Body of pancreas (tissue), 4 donors: ENCODE measurements around the gene FARS2. TPM values are rescaled to one million over a fixed set of nuclear protein-coding genes. Genes with fewer than 3 reads are reported as not detected.

ENCODE experiments used
- ATAC-seq: fragments of 150-250 bp; one replicate; pipeline ENCODE4 v1.9.1; 2016
- DNase-seq, 4 donors: peaks; one replicate each; pipeline ENCODE4 v3.0.0-alpha.2; 2019
- H3K27ac ChIP-seq, 4 donors: fragments of 200-600 bp; sonication (generic); 1 replicate in 3 of 4; 2 replicates in 1 of 4; pipeline versions ENCODE4 v1.5.1 to v1.6.1; 2016 to 2019; ENCODE audit warnings: mild to moderate bottlenecking in 1 of 4, mixed read lengths in 1 of 4, moderate library complexity in 1 of 4
- H3K27me3 ChIP-seq, 2 donors: fragments of 200-600 bp; sonication (generic); one replicate each; pipeline ENCODE4 v1.6.0; 2016; ENCODE audit warnings: mild to moderate bottlenecking in 1 of 2
- H3K36me3 ChIP-seq, 2 donors: fragments of 200-600 bp; sonication (generic); replicated peaks in 1 of 2; 2 replicates each; pipeline ENCODE4 v1.5.1; 2016; ENCODE audit warnings: low read depth in 2 of 2; ENCODE audit not compliant: insufficient read depth in 1 of 2
- H3K4me1 ChIP-seq: fragments of 200-600 bp; sonication (generic); one replicate; pipeline ENCODE4 v1.6.0; 2016
- H3K4me3 ChIP-seq, 2 donors: fragments of 200-600 bp; sonication (generic); 1 replicate in 1 of 2; 2 replicates in 1 of 2; pipeline ENCODE4 v1.5.1; 2016 to 2019
- H3K9me3 ChIP-seq, 3 donors: fragments of 200-600 bp; sonication (generic); 1 replicate in 2 of 3; 2 replicates in 1 of 3; pipeline ENCODE4 v1.5.1; 2016
- CTCF ChIP-seq, 7 experiments: fragments of 450-650 bp in 4 of 7; fragments of 200-600 bp in 3 of 7; sonication (generic) in 3 of 7; IDR thresholded peaks; one replicate each; pipeline ENCODE4 v1.5.1; 2016 to 2019; ENCODE audit warnings: antibody characterized with exemption in 7 of 7
- POLR2A ChIP-seq, 3 donors: fragments of 450-650 bp; IDR thresholded peaks; one replicate each; pipeline ENCODE4 v1.6.1; 2016; ENCODE audit warnings: antibody characterized with exemption in 3 of 3, mild to moderate bottlenecking in 2 of 3
- WGBS, 2 donors: methylation state at CpG; one replicate each; pipeline ENCODE4 v1.1.5; 2017; 5-methylcytosine and 5-hydroxymethylcytosine counted together
- intact Hi-C: fragments of 100-400 bp; cut with DNase I; formaldehyde crosslinking; loops from one replicate; pipeline ENCODE4 v1.15.1; 2023
- total RNA-seq, 2 donors: library from RNA; depleted of rRNA; stranded (reverse); fragments of >200 nt; gene quantifications; one replicate each; pipeline ENCODE4 v1.1.0, GENCODE V29; 2016

The FARS2 gene
- total RNA-seq, 2 donors from 2014 or later, result 6.5 to 9.6 TPM

GRCh38 chr6:5590187-5590586 lies 328.9 kb downstream of the FARS2 start:
- Histone ChIP-seq H3K27me3 (no peaks in the 10 kb centered on the region), H3K4me1 (no peaks in the 10 kb centered on the region), H3K27ac (no peak overlapping the region), H3K4me3 (no peak overlapping the region), H3K36me3 (no peaks in the 10 kb centered on the region), H3K9me3 (no peaks in the 10 kb centered on the region)
- intact Hi-C loops, result no loop called here
- TF ChIP-seq POLR2A (IDR thresholded peaks at IDR 0.05) (no peak), CTCF (IDR thresholded peaks at IDR 0.05) (no peak)
- ATAC-seq (no peak), DNase-seq (no peak)
- WGBS, 2 donors, result 74 to 93% methylated on average over 5 of the region's 5 CpGs

- Histone ChIP-seq H3K27me3 (no peaks in the 10 kb centered on the region), H3K4me3 (no peak overlapping the region), H3K4me1 (no peaks in the 10 kb centered on the region), H3K9me3 (no peaks in the 10 kb centered on the region), H3K36me3 (no peaks in the 10 kb centered on the region), H3K27ac (no peak overlapping the region)
- 82 to 90% methylated on average over 17 of the region's 17 CpGs for WGBS, 2 donors
- ATAC-seq (no peak), DNase-seq (no peak)
- intact Hi-C loops, result no loop called here
- no peak for TF ChIP-seq POLR2A (IDR thresholded peaks at IDR 0.05)
- TF ChIP-seq CTCF (IDR thresholded peaks at IDR 0.05), result no peak
These were observed 331.7 kb downstream of the FARS2 start for GRCh38 chr6:5592886-5593519.

DNA sequence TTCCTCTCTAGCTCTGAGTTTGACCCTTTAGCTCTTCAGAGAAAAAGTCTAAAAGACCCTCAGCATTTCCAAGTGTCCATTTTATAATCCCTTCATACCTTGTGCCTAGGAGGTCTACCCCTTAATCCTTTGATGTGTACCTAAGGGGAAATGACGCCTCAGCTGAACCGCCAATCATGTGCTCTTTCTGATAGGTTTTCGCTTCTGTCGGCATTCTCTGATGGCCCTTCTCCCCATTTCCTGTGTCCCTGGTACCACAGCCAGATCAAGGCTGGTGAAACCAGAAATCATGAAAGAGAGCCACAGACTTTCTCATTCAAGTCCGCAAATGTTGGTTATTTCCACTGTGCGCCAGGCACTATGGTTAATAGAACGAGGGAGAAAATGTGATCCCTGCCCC lies 333.9 kb downstream of the FARS2 start:
- no peak for TF ChIP-seq CTCF (IDR thresholded peaks at IDR 0.05)
- no peak for TF ChIP-seq POLR2A (IDR thresholded peaks at IDR 0.05)
- WGBS, 2 donors, result 94 to 96% methylated on average over 7 of the region's 7 CpGs
- Histone ChIP-seq H3K27me3 (no peaks in the 10 kb centered on the region), H3K27ac (no peak overlapping the region), H3K36me3 (no peaks in the 10 kb centered on the region), H3K4me1 (no peaks in the 10 kb centered on the region), H3K4me3 (no peak overlapping the region), H3K9me3 (no peaks in the 10 kb centered on the region)
- intact Hi-C loops, result no loop called here
- no peak for DNase-seq
- no peak for ATAC-seq

DNA sequence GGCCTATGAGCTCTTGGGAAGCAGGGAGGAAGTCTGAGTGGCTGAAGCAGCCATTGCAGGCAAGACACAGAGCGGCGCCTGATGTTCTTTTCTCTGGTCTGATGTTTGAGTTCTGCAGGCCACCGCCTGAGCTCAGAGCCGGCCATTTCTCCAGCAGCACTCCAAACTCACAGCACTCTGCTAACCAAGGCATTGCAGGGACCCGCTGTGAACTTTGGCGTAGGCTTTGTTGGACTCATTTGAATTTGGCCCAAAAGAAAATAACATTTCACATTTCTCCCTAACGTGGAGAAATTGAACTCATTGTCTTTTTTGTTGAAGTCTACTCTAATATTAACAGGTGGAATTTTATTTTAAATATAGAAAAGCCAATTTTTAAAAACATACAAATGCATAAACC lies 336.1 kb downstream of the FARS2 start:
- 90 to 95% methylated on average over 7 of the region's 7 CpGs for WGBS, 2 donors
- no peaks in the 10 kb centered on the region for H3K9me3 ChIP-seq
- no peak for ATAC-seq
- H3K4me1 ChIP-seq, result no peaks in the 10 kb centered on the region
- no peaks in the 10 kb centered on the region for H3K36me3 ChIP-seq
- no peak overlapping the region for H3K4me3 ChIP-seq
- no peak overlapping the region for H3K27ac ChIP-seq
- no peak for TF ChIP-seq CTCF (IDR thresholded peaks at IDR 0.05)
- no peak for TF ChIP-seq POLR2A (IDR thresholded peaks at IDR 0.05)
- no peak for DNase-seq
- H3K27me3 ChIP-seq, result no peaks in the 10 kb centered on the region
- intact Hi-C loops, result no loop called here

GRCh38 chr6:5598123-5598522 lies 336.8 kb downstream of the FARS2 start:
- ATAC-seq, result no peak
- Histone ChIP-seq H3K36me3 (no peaks in the 10 kb centered on the region), H3K4me3 (no peak overlapping the region), H3K4me1 (no peaks in the 10 kb centered on the region), H3K9me3 (no peaks in the 10 kb centered on the region), H3K27ac (no peak overlapping the region), H3K27me3 (no peaks in the 10 kb centered on the region)
- TF ChIP-seq CTCF (IDR thresholded peaks at IDR 0.05) (no peak), POLR2A (IDR thresholded peaks at IDR 0.05) (no peak)
- DNase-seq, result no peak
- 90 to 93% methylated on average over 3 of the region's 3 CpGs for WGBS, 2 donors
- intact Hi-C loops, result no loop called here
